ENCODE data around the gene FASN.

- no peak for TF ChIP-seq POLR2A (IDR thresholded peaks at IDR 0.05)
- TF ChIP-seq, protein P1, sequence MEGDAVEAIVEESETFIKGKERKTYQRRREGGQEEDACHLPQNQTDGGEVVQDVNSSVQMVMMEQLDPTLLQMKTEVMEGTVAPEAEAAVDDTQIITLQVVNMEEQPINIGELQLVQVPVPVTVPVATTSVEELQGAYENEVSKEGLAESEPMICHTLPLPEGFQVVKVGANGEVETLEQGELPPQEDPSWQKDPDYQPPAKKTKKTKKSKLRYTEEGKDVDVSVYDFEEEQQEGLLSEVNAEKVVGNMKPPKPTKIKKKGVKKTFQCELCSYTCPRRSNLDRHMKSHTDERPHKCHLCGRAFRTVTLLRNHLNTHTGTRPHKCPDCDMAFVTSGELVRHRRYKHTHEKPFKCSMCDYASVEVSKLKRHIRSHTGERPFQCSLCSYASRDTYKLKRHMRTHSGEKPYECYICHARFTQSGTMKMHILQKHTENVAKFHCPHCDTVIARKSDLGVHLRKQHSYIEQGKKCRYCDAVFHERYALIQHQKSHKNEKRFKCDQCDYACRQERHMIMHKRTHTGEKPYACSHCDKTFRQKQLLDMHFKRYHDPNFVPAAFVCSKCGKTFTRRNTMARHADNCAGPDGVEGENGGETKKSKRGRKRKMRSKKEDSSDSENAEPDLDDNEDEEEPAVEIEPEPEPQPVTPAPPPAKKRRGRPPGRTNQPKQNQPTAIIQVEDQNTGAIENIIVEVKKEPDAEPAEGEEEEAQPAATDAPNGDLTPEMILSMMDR (IDR thresholded peaks at IDR 0.05) = no peak
Observed at GRCh38 chr17:82108961-82109475, 11.0 kb upstream of the FASN start.

Data from right lobe of liver (tissue), 4 donors.